Hypothalamus (tissue), 51 donors: Measurements from ENCODE around the gene LITAF.
"Not testable (repeated sequence)": the region's sequence is repeated elsewhere in the genome, so short reads cannot be mapped to it uniquely, and the experiment has no call there.

Experiments
- DNase-seq, 51 donors: peaks; one replicate each; lab custom pipeline; 2025; lab: John Stamatoyannopoulos, UW

LITAF gene

DNA sequence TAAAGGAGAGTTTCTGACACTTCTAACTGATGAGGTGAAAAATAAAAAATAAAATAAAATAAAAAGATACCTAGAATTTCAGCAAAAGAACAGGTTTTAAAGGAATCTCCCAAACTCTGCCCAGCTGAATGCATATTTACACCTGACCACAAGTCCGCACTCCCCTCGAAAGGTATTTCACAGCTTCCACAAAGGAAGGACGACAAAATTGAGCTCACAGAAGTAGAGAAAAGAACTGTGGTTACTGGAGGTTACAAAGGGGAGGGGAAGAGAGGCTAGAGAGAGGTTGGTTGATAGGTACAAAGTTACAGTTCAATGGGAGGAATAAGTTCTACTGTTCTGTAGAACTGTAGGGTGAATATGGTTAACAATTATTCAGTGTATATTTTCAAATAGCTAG, 5.0 kb downstream of the LITAF start:
- no peak for DNase-seq

DNA sequence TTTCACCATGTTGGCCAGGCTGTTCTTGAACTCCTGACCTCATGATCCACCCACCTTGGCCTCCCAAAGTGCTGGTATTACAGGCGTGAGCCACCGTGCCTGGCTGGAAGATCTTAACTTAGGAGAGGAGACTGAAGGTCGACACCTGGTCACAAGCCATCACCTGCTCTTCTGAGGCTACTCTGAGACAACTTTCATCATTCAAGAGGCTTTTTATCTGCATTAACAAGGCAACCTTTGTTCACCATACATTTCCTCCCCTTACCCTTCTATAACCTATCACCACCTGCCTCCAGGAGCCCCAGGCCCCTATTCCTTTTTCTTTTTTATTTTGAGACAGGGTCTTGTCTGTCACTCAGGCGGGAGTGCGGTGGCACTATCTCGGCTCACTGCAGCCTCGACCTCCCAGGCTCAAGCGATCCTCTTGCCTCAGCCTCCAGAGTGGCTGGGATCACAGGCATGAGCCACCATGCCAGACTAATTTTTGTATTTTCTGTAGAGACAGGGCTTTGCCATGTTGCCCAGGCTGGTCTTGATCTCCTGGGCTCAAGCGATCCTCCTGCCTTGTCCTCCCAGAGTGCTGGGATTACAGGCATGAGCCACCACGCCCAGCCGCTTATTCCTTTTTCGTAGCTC, 6.2 kb downstream of the LITAF start:
- DNase-seq = no peak

DNA sequence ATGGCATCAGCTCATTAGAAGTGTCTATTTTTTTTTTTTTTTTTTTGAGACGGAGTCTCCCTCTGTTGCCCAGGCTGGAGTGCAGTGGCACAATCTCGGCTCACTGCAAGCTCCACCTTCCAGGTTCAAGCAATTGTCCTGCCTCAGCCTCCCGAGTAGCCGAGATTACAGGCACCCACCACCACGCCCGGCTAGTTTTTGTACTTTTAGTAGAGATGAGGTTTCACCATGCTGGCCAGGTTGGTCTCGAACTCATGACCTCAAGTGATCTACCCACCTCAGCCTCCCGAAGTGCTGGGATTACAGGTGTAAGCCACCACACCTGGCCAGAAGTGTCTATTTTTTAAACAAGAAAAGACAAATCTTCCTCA, 9.4 kb downstream of the LITAF start:
- DNase-seq = not testable (repeated sequence)

DNA sequence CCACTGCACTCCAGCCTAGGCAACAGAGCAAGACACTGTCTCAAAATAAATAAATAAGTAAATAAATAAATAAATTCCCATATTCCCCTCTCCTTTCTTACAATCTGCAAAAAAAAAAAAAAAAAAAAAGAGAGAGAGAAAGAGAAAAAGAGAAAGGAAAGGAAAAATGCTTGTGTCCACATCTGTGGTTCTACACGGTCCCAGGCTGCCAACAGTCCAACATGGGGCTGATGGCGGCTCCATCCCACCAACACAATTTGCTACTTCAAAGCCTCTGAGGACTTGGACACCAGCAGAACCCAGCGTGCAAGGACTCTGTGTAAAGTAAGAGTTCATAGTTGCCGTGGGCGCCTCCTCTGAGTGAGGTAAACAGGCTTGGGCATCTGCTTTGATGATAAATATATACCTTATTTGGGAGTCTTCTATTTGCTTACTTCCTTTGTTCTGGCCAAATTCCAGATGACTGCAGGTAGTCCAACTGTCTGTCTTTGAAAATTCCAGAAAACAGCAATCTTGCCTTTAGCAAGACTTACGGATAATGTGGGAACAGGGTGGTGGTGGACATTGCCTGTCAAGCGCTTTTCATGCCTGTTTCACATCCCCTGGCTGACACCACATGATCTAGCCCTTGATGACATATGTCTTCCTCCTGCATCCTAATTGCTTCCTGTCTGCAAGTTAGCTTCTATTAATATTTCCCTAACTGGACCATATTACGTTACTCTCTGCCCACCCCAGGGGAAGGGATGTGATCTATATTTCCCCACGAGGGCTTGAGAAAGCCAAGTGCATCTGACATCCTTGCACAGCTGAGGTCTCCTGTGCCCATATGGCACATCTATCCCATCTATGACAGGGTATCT, 10.1 kb downstream of the LITAF start:
- DNase-seq = peak in 5 of 51 donors; percentile 7 to 33 (median 19)

DNA sequence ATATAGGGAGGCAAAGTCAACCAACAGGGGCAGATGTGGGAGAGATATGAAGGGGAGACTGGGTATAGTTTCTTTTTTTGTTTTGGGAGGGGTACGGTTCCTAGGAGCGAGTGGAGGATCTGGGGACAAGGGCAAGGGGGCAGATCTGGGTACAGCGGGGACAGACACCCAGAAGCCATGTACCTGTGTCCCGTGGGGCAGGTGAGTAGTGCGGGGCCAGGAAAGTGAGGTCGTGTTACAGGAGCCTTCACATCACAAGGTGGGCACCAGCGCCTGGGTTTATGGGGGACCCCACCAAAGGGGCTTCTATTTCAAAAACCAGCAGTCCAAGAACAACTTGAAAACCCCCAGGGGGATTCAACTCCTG, 11.5 kb downstream of the LITAF start:
- no peak for DNase-seq

DNA sequence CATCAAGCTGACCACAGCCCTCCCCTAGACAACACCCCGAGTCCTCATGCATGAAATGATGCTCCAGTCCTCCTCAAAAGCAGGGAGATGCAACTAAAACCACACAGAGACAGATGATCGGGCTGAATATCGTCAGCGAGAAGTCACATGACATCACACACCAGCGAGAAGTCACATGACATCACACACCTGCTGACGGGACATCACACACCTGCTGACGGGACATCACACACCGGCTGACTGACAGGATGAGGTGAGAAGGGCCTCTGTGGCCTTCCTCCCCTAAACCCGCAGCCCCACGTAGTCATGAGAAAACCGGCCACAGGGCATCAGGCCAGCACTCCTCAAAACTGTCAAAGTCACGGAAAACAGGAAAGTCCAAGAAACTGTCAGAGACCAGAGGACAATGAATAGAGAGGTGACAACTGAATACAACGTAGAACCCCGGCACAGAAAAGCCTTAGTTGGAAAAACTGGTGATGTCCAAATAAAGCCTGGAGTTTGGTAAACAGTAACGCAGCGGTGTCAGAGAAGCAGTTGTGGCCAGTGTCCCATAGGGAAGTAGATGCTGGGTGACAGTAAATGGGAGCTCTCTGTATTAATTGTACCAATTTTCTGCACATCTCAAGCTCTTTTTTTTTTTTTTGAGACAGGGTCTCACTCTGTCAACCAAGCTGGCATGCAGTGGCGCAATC, 14.3 kb downstream of the LITAF start:
- DNase-seq = peak in 1 of 51 donors; percentile 13

DNA sequence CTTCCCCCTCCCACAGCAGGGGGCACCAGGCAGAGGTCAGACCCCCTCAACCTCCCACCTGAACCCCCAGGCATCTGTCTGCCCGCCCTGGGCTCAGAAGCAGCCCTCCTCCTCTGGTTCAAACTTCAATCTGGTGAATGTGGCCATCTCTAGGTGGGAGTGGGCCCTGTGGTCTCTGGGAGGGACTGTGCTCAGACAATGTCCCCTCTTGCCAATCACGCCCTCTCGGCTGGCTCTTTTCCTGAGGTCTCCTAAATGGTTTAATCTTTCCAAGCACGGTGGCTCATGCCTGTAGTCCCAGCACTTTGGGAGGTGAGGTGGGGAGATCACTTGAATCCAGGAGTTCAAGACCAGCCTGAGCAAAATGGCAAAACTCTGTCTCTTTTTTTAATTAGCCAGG, 15.2 kb downstream of the LITAF start:
- no peak for DNase-seq

DNA sequence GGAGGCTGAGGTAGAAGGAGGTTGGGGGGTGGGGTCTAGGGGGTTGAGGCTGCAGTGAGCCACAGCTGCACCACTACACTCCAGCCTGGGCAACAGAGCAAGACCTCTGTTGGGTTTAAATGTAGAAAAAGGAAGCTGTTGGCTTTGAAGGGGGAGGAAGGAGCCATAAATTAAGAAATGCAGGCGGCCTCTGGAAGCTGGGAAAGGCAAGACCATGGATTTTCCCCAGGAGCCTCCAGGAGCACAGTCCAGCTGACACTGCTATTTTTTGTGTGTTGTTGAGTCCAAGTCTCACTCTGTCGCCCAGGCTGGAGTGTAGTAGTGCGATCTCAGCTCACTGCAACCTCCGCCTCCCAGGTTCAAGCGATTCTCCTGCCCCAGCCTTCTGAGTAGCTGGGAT, 15.9 kb downstream of the LITAF start:
- no peak for DNase-seq

DNA sequence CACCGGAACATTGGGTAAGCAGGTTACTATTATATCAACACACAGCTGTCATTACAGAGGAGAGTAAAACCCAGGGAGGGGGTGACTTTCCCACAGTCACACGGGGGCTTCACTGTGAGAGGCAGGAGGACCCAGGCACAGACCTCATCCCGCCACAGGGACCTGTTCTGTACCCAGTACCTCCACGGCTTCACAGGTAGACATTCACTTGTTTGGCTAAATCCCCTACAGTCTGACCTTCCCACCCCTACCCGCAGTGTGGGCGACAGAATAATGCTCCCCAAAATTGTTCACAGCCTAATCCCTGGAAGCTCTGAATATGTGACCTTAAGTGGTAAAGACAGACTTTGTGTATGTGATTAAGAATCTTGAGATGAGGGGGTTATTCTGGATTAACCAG, 16.5 kb downstream of the LITAF start:
- DNase-seq = no peak

DNA sequence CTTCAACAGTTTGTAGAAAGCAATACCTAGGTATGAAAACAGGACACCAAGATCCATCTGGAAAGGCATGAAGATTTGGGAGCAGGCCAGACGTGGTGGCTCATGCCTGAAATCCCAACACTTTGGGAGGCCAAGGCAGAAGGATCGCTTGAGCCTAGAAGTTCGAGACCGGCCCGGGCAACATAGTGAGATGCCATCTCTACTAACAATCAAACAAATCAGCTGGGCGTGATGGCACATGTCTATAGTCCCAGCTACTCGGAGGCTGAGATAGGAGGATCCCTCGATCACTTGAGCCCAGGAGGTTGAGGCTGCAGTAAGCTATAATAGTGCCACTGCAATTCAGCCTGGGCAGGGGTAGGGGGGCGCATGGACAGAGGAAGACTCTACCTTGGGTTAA, 20.3 kb downstream of the LITAF start:
- no peak for DNase-seq

DNA sequence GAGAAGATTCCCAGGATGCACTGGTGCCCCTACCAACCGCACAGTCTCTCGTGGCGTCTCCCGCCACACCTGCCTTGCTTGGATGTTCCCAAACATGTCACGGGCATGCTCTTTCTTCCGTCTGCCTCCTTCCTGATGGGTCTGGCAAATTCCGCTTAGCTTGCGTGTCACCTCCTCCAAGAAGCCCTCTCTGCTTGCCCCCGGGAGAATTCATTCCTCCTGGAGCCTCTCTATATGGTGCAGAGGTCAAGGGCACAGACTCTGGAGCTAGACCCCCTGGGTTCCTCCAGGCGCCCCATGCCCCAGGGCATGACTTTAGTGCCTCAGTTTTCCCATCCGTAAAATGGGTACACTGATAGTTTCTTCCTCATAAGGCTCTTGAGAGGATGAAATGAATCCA, 21.1 kb downstream of the LITAF start:
- DNase-seq = no peak

DNA sequence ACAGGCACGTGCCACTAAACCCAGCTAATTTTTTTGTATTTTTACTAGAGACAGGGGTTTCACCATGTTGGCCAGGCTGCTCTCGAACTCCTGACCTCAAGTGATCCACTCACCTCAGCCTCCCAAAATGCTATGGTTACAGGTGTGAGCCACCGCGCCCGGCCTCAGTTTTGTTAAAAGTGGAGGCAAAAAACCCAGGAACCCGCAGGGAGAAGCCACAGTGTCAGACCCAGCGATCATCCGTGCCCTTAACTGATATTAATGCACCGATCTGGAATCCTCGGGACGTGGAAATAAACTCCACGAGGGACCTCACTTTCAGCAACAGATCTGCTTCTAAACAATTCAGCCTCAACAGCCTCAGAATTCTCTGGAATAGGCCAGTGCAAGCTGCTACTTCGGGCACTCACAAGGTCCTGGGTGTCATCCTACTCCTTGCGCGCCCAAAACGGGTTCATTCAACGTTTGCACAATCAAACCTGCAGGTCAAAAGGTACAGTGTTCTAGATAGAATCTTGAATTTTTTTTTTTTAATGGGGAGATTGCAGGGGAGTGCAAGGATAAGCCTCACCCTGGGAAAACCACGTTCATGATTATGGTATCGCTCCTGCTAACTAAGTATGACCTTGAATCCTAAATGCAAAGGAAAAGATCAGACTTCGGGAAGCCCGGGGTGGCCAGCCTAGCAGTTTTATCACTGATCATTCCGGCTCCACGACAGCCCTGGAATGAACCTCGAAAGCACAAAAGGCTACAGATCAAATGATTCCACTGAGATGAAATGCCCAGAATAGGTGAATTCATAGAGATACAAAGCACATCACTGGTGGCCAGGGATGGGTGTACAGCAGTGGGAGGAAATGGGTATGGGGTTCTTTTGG, 22.4 kb downstream of the LITAF start:
- no peak for DNase-seq

DNA sequence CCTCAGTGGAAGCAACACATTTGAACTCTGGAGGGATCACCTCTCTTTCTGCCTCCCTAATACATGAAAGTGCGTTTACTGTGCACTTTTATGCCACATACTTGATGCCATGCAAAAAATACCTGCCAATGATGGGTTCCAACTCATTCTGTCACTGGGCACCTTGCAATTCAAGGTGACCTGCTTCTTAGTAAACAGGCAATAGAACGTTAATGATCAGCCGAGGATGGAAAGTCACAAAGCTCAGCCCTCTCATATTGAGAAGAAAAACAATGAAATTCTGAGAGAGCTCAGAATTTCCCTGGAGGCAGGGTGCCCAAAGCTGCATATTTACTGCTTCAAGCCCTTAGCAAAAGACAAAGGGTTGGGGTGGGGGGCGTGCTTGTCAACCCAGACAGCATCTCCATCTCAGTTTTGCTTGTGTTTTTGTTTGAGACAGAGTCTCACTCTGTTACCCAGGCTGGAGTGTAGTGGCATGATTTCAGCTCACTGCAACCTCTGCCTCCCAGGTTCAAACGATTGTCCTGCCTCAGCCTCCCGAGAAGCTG, 23.2 kb downstream of the LITAF start:
- DNase-seq = no peak

DNA sequence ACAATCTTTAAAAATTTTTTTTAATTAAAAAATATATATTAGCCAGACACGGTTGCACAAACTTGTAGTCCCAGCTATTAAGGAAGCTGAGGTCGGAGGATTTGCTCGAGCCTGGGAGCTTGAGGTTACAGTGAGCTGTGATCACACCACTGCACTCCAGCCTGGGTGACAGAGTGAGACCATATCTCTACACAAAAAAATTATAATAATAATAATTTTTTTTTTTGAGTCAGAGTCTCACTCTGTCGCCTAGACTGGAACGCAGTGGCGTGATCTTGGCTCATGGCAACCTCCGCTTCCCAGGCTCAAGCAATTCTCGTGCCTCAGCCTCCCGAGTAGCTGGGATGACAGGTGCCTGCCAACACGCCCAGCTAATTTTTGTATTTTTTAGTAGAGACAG, 23.8 kb downstream of the LITAF start:
- DNase-seq = no peak

DNA sequence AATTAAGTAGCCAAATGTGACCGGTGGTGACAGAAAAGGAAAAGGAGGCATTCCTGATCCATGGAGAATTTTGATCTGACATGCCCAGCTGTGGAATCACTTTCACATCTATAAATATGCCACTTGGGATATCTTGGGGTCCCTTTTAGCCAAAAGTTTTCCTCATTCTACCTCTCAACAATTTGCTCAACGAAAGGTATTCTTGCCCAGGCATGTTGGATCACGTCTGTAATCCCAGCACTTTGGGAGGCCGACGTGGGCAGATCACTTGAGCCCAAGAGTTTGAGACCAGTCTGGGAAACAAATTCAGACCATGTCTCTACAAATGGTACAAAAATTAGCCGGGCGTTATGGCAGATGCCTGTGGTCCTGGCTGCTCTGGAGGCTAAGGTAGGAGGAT, 24.3 kb downstream of the LITAF start:
- no peak for DNase-seq

DNA sequence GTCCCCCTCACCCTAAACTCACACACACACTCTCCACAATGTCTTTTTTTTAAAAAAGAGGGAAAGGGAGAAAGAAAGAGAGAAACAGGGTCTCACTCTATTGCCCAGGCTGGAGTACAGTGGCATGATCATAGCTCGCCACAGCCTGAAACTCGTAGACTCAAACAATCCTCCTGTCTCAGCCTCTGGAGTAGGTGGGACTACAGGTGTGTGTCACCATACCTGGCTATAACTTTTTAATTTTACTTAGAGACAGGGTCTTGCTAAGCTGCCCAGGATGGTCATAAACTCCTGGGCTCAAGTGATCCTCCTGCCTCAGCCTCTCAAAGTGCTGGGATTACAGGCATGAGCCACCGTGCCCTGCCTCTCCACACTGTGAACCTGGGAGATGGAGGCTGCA, 24.9 kb downstream of the LITAF start:
- DNase-seq = no peak

DNA sequence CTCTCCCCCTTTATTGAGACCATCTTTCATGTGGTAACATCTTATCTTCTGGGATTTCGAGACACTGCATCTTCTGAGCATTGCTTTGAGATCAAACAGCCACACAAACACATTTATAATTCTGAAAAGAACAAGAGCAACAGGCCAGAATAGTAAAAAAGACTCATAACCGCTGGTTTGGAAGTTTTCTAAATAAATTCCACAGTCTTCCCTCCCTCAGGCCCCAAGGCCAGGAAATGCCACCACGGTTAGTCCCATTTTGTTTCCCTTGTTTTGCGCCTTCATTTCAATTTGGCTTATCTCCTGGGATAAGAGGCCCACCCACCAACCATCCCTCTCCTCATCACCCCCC, 25.3 kb downstream of the LITAF start:
- DNase-seq = no peak

DNA sequence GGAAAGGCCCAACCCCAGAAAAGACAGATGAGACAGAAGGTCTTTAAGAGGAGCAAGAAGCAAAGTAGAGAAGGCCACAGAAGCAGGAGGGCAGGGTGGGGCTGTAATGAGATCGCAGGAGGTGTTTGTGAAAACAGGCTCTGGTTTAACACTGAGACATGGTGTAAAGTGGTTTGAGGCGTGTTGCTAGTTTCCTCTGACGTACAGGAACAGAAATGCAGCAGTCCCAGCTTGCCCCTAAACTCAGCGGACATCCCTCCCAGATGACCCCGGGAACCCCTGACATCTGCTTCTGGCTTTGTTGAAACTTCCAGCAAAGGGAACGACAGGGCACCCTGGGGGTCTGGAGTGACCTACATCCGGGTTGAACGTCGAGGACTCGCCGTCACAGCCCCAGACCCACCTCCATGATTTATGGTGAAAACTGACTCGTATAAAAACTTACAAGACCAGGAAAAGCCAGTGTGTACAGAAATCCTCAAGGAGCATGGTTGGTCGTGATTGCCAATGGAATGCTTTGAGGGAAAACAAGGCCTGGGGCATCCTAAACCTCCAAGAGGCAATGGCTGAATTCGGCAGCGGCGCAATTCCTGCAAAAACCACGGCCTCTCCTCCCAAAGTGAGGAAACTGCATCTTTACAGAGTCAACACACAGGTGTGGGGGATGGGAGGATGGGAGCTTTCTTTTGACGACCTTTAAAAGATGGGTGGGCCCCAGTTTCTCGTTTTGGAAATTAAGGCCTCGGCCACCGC, 25.8 kb downstream of the LITAF start:
- no peak for DNase-seq

DNA sequence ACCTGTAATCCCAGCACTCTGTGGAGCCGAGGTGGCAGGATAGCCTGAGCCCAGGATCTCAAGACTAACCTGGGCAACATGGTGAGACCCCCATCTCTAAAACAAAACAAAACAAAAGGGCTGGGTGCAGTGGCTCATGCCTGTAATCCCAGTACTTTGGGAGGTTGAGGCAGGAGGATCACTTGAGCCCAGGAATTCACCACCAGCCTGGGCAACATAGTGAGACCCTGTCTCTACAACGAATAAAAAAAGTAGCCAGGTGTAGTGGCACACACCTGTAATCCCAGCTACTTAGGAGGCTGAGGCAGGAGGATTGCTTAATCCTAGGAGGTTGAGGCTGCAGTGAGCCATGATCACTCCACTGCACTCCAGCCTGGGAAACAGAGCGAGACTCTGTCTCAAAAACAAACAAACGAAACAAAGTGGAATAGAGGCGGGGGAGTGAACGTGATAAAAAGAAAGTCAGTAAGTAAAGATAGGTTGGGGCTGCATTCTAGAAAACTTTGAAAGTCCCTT, 28.4 kb downstream of the LITAF start:
- not testable (repeated sequence) for DNase-seq

DNA sequence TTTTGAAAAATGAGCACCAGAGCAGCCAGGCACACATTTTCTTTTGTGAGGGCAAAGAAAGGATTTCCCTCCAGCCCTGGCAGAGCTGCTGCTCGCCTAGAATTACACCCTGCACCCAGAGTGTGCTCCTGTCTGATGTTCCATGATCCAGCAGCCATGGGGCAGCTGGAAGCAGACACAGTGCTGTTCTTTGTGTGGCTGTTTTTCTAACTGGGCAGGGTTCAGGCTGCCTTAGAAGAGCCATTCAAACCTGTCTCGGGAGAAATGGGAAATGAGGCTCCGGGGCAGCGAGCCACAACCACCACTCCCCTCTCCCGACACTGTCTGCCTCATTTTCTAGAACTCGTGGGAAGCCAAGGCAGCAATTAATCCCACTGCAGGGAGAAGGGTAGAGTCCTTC, 28.9 kb downstream of the LITAF start:
- DNase-seq = peak in 45 of 51 donors; percentile 9 to 90 (median 70)
